Central memory CD4-positive, alpha-beta T cell (primary cell): ENCODE results near the gene NRBP1.
"Not testable (repeated sequence)": the region's sequence is repeated elsewhere in the genome, so short reads cannot be mapped to it uniquely, and the experiment has no call there.

Source experiments
- DNase-seq: peaks from one replicate; pipeline ENCODE4 v3.0.0; 2022

NRBP1 gene

DNA sequence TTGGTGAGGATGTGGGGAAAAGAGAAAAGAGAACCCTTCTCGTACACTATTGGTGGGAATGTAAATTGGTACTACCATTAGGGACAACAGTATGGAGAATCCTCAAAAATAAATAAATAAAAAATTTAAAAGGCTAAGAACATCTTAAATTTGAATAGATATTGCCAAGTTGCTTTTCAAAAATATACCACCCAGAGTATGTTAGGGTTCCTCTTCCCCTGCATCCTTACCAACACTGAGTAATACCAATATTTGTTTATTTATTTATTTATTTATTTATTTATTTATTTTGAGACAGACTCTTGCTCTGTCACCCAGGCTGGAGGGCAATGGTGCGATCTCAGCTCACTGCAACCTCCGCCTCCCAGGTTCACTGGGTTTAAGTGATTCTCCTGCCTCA lies 5.5 kb upstream of the NRBP1 start:
- DNase-seq, result no peak

DNA sequence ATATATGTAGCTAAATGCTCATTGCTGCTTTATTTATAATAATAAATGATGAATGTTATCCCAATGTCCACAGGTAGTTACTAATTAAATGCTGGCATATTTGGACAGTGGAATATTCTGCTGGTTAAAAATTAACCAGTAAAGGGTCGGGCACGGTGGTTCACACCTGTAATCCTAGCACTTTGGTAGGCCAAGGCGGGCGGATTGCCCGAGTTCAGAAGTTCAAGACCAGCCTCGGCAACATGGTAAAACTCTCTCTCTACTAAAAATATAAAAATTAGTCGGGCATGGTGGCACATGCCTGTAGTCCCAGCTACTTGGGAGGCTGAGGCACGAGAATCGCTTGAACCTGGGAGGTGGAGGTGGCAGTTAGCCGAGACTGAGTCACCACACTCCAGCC lies 3.4 kb upstream of the NRBP1 start:
- not testable (repeated sequence) for DNase-seq

DNA sequence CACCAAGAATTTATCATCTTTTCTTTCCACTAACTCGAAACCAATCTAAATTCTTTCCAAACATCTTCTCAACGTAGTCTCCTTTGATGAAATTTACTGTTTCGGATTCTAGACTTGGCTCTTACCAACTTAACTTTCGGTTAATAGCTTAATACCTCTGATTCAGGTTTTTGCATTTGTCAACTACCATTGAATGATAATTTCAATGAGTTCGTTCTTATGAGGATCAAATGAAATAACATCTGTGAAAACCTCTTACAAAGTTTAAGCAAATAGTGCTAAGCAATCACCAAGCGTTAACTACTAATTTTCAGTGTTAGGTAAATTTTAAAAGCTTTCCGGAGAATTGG lies 593 bp upstream of the NRBP1 start:
- no peak for DNase-seq

DNA sequence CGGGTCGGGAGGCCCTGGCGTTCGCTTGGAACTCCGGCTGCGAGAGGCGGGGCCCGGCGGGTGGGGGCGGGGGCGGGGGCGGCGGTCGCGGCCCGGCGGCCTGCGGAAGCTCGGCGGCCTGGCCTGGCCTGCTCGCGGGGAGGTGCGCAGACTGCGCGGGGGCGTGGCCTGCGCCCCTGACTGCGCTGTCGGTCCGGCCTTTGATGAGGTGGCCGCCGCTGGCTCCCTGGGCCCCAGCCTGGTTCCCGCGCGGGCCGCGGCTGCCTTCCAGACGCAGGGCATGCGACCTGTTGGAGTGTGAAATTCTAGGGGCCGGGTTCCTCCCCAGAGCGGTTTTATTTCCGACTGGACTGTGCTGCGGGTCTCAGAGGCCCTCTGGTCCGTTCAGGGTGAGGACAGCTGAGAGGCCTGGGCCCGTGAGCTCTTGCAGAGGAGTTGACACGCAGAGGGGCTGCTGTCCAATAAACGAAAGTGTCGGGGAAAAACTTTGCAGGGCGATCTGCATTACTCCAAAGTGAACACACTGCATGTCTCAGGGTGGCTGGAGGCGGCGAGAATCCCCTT lies 629 bp downstream of the NRBP1 start:
- DNase-seq, result peak; percentile 58

DNA sequence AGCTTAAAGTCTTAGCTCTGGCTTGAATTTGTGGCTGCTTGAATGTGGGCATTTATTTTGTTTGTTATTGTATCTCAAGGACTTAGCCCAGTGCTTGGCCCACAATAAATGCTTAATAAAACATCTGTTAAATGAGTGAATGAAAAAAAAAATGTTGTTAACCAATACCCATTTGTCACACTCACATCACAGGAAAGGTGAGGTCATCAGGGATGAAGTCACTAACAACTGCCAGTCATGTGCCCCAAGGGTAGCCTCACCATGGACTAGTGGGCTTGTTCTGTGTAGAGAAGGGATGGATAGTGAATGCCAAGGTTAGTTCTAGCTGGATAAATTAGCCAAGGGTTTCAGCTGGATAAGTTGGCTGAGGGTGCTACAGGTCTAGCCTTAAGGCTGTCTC lies 3.0 kb downstream of the NRBP1 start:
- DNase-seq, result peak; percentile 16

DNA sequence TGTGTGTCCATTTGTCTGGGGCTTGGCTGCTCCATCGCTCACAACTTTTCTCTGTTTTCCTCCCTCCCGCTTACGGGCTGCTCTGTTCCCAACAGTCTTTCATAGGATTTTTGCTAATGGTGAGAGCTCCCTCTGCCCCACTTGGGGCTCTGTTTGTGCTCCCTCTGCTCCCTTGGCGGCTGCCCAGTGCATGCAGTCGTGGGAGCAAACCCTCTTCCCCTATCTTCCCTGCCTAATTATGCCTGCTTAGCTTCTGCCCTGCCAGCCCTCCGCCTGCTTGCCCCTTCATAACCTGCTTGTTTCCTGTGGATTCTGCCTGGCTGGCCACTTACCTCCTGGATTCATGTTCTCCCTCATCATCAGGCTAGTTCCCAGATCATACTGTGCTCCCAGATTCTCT lies 7.2 kb downstream of the NRBP1 start:
- no peak for DNase-seq

DNA sequence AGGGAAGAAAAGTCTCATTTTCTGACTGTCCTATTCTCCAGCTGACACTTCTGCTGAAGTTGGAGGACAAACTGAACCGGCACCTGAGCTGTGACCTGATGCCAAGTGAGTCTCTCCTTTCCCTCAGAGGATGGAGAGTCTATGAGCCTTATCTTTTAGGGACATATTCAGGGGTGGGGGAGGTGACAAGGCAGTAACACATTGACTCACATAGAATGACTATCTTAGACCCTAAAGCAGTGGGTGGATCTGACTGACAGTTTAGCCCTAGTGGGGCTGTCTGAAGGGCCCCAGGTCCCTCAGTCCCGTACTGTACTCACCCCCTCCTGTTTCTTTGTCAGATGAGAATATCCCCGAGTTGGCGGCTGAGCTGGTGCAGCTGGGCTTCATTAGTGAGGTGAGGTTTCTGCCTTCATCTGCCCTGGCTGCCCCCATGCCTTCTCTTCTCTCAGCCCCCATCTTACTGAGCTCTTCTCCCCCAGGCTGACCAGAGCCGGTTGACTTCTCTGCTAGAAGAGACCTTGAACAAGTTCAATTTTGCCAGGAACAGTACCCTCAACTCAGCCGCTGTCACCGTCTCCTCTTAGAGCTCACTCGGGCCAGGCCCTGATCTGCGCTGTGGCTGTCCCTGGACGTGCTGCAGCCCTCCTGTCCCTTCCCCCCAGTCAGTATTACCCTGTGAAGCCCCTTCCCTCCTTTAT lies 12.9 kb downstream of the NRBP1 start:
- no peak for DNase-seq

DNA sequence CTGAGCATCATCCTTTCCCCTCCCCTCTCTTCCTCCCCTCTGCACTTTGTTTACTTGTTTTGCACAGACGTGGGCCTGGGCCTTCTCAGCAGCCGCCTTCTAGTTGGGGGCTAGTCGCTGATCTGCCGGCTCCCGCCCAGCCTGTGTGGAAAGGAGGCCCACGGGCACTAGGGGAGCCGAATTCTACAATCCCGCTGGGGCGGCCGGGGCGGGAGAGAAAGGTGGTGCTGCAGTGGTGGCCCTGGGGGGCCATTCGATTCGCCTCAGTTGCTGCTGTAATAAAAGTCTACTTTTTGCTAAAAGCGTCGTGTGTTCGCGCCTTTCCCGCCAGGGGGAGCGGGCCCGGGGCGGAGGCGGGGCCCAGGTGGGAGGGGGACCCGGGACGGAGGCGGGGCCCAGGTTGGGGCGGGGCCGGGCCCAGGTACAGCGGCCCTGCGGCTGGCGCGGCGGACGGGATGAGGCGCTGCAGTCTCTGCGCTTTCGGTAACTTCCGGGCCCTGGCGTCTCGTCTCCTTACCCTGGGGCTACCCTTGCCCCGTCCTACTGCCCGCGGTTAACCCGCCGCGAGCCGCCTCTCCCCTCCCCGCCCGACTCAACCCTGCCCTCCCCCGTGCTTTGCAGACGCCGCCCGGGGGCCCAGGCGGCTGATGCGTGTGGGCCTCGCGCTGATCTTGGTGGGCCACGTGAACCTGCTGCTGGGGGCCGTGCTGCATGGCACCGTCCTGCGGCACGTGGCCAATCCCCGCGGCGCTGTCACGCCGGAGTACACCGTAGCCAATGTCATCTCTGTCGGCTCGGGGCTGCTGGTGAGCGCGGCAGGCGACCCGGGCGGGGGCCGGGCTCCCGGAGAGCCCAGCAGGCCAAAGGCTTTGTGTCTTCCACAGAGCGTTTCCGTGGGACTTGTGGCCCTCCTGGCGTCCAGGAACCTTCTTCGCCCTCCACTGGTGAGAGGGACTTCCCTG lies 13.8 kb downstream of the NRBP1 start, which contains the start of gene KRTCAP3:
Gene KRTCAP3, plus strand, starts transcription at position 424 of the 962 bp plus-strand sequence. Its CDS starts 32 bp downstream, at position 456.
- peak; percentile 49 for DNase-seq

DNA sequence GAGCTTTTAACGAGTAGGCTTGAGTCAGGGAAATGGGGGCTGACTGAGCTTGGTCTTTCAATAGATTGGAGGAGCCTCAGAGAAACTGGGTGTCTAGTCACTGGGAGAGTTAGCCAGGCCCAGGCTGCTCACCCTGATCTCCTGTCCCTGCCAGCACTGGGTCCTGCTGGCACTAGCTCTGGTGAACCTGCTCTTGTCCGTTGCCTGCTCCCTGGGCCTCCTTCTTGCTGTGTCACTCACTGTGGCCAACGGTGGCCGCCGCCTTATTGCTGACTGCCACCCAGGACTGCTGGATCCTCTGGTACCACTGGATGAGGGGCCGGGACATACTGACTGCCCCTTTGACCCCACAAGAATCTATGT lies 14.5 kb downstream of the NRBP1 start:
- no peak for DNase-seq

DNA sequence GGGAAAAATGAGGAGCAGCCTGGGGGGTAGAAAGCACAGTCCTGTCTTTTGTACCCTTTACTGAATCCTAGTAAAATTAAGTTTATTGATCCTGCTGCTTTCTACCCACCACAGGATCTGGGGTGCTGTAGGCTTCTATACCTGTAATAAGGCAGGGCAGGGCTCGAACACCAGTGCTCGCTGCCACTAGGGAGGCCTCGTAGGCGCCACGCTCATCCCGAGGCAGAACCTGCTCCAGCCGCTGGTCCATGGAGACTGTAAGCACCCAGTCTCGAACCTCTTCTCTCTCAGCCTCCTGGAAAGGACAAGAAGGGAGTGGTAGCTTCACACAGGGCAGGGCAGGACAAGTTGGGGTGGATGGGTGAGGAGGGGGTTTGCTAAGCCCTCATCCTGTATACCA lies 16.7 kb downstream of the NRBP1 start:
- DNase-seq, result no peak

DNA sequence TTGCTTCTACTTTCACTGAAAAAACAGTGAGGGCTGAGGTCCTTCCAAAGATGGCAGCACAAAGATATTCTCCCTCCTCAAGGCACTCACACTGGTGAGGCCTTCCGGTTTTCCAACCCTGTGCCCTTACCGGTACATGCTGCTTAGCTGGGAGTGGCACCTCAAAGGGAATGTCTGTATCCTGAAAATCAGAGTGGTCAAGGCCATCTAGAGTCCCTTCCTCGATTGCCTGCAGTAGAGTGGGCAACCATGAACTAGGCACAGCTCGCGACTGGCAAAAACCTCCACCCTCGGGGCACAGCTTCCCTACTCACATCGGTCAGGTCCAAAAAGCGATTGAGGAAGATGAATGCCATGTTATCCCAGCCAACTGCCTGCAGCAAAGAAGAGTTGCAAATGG lies 17.2 kb downstream of the NRBP1 start:
- no peak for DNase-seq

DNA sequence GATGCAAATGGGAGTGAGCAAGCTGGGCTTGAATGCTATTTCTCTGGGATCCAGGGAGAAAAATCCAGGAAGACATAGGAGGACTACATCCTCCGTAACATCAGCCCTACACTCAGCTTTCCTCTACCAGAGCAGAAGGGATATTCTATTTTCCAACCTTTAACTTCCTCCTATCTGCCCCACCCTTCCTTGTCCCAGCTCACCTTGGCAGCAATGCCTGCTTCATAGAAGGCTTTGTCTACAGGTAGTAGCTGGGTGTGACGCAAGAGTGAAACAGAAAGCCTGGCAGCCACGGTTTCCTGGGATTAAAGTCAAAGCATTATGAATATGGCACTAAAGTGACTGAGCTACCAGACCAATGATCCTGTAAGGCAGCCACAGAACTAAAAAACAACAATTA lies 17.6 kb downstream of the NRBP1 start:
- DNase-seq, result no peak

DNA sequence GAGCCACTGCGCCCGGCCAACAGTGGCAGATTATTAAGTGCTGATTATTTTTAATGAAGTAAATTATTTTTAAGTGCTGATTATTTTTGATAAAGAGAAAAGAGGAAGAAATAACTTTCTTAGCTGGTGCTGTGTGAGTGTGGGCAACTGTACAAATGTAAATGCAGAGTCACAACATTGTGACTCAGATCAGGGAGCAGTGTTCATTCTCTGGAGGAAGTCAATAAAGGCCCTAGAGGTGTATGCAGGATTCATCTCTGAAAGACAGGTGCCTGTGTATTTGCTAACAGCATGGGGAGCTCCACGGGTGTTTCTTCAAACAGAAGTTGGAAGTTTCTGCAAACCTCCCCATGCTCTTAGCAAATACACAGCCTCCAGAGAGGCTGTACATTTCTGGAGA lies 19.9 kb downstream of the NRBP1 start:
- DNase-seq, result no peak

DNA sequence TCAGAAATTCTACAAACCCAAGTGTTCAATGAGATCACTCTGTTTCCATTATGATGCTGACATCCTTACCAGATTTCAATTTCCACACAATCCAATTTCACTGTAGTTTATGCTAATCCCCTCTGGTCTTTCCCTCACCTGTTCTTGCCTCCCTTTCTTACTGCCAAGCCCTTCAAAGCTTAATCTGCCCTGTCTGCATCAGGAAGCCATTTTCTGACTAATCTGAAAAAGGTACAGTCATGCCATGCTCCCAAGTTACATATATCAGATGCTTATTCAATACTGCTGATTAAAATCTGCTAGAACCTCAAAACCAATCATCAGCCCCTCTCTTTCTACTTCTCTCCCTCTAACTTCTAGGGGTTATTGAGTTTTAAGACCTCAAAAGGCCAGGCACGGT lies 22.7 kb downstream of the NRBP1 start:
- DNase-seq, result no peak

DNA sequence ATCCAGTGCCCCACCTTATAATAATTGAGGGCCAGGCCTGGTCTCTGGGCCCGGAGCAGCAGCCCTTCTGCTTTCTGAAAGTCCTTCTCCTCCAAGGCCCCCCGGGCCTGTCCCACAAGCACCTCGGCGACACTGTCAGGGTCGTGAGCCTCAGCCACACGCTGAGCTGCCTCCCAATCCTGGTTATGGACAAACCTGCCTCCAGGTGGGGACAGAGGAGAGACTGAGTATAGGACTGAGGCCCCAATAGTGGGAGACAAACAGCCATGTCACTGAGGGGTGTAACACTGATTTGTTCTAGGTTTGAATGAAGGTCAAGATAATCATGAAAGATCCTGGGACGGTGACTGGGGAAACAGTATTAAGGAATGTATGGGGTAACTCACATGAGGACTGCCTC lies 25.5 kb downstream of the NRBP1 start:
- no peak for DNase-seq

DNA sequence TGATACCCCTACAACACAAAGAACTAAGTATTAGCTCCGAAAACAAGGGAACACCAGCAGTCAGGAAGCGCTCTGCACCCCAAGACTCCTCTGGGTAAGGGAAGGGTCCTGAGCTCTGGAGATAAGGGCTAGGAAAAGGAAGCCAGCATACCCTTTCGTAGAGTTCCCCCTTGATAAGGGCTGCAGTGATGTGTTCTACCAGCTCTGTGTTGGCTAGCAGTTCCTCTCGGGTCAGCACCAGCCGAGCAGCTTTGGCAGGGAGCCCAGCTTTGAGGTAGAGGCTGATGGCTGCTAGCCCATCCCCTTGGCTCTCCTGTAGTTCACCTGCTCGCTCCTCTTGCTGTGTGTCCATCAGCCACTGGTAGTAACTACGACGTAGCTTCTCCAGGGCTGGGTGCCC lies 32.7 kb downstream of the NRBP1 start:
- no peak for DNase-seq

DNA sequence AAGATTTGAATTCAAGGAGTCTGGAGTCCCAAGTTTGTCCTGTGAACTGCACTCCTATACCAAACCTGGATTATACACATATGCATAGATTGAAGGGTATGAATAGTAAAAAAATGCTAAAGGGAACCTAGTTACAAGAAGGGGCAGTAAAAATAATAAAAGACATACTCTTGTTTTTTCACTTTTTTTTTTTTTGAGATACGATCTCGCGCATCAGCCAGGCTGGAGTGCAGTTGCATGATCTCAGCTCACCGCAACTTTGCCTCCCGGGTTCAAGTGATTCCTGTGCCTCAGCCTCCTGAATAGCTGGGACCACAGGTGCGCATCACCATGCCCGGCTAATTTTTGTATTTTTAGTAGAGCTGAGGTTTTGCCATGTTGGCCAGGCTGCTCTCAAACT lies 36.0 kb downstream of the NRBP1 start:
- no peak for DNase-seq

DNA sequence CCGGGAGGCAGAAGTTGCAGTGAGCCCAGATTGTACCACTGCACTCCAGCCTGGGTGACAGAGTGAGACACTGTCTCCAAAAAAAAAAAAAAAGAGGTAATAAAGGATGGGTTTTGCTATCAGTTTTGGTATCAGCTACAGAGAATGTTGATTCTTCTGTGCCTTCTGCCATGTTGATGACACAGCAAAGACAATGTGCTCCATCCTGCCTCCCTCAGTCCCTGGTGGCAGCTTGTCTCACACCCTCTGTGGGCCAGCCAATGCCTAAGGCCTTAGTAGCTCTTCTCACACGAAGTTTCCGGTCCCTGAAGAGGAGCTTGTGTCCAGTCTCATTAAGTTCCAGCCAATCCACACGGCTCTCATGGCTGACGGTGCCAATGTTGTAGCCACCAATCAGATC lies 43.5 kb downstream of the NRBP1 start:
- no peak for DNase-seq

DNA sequence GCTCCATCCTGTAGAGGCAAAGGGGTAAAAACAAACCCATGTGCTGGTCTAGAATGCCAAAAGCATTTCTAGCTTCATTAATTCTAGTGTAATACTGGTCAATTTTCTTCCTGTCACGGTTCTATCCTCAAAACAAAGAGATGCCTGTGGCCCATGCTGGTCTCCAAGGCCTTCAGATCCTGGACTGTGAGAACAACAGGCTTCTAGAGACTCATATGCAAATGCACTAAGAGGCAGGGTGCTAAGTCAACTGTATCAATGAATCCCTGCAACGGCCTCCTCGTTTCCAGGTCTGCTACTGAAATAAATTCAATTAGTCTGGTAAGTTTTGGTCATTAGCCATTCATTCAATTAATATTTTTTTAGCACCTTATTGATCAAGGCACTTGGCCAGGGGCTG lies 57.1 kb downstream of the NRBP1 start:
- DNase-seq, result no peak

DNA sequence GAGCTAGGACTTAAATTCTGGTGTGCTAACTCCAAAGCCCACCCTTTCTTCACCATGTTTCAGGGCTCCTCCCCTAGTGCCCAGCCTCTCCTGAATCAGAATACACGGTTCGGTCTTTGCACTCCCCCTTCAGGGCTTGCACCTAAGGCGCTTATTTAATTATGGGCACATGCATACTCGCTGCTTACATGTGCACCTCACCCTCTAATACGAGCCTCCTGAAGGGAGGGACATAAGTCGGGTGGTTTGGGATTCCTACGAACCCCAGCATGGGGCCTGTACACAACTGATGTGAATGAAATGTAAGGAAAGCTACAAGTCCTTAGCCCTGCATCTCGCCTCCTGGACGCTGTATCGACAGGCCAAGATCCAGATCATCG lies 60.7 kb downstream of the NRBP1 start:
- no peak for DNase-seq

DNA sequence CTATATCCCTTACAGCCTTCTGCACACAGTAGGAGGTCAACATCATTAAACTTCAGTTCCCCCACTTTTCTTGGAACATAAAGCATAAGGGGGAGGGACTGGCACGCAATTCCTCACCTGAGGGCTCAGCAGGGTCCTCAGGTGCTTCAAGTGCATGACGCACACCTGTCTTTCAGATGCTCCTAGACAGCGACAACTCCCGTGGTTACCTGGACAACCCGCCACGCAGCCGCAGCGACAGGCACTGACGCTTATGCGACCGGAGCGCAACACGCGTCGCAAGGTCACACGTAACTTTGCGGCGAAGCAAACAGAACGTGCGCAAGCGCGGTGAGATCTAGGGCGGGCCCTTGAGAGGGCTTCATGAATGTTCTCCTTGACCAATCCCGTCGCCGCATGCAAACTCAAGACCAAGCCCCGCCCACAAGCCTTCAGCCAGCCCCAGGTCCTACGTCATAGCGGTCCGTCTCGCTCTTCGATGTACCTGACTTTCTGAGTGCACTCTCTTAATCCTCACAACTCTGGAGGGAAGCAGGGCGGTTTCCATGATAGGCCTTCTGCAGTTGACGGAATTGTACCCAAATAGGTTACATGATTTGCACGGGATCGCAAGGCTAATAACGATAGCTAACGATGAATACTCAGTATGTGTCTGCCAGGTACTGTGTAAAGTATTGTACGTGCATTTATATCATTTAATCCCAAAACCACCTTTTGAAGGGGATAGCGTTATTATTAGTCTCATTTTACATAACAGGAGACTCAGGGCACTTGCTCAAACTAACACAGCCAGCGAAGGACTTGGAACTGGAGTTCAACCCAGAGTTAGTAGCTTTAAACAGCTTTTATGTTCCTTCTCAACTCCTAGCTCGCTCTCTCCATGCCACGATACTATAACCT lies 61.3 kb downstream of the NRBP1 start, which contains the start of gene IFT172:
Gene IFT172, minus strand, starts transcription at position 246 of the 900 bp plus-strand sequence. Its CDS starts 90 bp downstream, at position 156.
- peak; percentile 99 for DNase-seq
